GM21619 (cell line): ENCODE data around the gene MEIKIN.
A peak's percentile ranks its signal among the peaks of the same experiment; 100 is the strongest.

Source experiments
- ATAC-seq: cut with Tn5 transposase; IDR thresholded peaks from one replicate; pipeline ENCODE4 v1.9.1; 2021; ENCODE audit not compliant: unreplicated experiment

Gene MEIKIN

DNA sequence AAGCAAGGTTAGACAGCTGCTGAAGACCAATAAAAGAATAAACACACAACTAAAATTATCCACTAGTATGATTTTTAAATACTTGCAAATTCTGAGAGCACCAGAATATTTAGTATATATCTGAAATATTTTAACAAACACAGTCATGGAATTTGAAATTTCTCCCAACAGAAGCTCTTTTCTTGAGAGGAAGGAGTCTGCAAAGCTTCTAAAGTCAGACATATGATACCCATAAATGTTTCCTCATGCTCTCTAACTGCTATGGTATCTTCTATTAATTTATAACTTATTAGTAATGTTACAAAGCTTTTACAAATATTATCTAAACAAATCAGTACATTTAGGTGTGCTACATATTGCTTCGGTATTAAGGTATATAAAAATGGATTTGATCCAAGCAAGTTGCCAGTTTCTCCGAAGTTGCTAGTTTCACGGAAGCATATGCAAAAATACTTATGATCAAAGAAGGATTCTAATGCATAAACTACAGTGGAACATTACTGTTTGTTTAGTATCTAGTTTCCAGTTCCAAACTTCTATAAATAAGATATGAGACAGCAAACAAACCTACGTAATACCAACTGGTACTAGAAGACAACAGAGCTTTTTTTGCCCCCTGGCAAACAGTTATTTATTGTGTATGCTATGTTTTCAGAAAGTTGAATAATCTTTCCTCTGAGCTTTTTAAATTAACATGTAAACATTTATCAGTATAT lies 170.7 kb downstream of the MEIKIN start:
- no peak for ATAC-seq

GRCh38 chr5:131773805-131774204 lies 171.7 kb downstream of the MEIKIN start:
- ATAC-seq, result no peak

DNA sequence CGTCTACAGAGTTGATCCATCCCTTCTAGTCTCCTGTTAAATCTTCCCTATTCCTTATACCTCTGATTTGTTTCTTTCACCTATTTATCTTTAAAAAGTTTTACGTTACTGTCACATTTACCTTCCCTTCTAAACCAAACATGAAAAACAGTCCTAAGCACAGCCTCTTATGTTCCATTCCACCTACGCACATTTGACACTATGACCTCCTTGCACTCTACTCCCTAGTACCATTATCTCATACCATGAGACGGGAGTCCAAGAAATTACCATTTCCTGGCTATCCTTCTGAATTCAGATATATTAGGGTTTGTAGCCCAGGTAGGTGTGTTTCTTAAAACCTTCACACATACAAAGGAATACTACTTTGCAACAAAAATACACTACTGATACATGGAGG lies 173.8 kb downstream of the MEIKIN start:
- ATAC-seq, result no peak

DNA sequence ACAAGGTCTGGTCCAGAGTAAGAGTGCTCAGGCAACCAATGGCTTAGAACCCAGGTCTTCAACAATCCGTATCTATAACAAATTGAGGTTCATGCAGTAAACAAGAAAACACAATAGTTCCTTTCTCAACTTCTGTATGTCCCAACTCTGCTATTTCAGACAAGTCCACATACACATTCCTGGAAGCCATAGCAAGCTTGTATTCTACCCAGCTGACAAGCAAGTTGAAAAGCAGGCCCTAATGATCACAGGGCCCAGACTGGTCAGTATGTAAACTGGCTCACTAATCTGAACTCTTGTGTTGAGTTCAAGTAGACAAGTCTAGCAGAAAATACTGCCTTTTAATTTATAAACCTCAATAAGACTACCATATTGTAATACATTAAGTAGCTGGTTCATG lies 175.5 kb downstream of the MEIKIN start:
- ATAC-seq, result no peak

DNA sequence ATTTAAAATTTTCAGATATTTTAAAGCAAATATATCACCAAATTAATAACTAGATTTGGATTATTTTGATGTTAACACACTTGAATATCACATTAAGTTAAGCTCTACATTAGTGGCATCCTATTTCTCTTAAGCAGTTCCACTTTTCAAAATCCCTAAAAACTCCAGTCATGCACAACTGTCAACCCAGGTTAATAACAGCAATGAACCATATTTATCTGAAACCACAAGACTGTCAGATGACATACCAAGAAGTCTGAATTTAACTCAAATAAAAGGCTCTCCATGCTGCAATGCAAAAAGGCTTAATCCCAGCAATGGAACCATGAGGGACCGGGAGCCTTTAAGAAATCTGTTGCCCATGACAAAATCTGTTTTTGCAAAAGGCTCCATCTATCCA lies 176.1 kb downstream of the MEIKIN start:
- no peak for ATAC-seq

DNA sequence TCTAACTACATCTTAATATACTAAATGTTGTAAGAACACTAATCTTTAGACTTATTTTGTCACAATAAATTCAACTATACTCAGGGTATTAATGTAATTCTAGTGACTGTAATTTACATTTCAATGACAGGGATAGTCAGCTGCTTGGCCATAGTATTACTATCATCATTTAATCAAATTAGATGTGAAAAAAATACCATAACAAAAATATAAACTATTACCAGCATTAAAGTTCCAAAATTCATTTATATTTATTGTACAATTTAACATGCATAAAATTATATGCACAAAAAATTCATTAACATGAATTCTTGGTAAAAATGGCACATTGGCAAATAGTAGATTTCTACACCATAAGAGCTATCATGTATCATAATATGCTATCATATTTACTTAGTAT lies 177.6 kb downstream of the MEIKIN start:
- no peak for ATAC-seq

DNA sequence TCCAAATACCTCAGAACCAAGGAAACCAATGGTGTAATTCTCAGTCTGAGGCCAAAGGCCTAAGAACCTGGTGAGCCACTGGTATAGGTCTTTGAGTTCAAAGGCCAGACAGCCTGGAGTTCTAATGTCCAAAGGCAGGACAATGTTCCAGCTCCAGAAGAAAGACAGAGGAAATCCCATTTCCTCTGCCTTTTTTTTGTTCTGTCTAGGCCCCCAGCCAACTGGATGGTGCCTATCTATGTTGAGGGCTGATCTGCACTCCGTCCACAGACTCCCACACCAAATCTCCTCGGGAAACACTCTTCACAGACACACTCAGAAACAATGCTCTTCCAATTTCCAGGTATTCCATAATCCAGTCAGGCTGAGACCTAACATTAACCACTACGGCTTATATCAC lies 178.8 kb downstream of the MEIKIN start:
- ATAC-seq, result no peak

- no peak for ATAC-seq
Observed at GRCh38 chr5:131765261-131765660, 180.2 kb downstream of the MEIKIN start.

GRCh38 chr5:131763968-131764367 lies 181.5 kb downstream of the MEIKIN start:
- no peak for ATAC-seq

GRCh38 chr5:131760793-131761192 lies 184.7 kb downstream of the MEIKIN start:
- ATAC-seq, result no peak

GRCh38 chr5:131759704-131760103 lies 185.8 kb downstream of the MEIKIN start:
- no peak for ATAC-seq

GRCh38 chr5:131758520-131758900 lies 187.0 kb downstream of the MEIKIN start:
- ATAC-seq, result peak; percentile 50

DNA sequence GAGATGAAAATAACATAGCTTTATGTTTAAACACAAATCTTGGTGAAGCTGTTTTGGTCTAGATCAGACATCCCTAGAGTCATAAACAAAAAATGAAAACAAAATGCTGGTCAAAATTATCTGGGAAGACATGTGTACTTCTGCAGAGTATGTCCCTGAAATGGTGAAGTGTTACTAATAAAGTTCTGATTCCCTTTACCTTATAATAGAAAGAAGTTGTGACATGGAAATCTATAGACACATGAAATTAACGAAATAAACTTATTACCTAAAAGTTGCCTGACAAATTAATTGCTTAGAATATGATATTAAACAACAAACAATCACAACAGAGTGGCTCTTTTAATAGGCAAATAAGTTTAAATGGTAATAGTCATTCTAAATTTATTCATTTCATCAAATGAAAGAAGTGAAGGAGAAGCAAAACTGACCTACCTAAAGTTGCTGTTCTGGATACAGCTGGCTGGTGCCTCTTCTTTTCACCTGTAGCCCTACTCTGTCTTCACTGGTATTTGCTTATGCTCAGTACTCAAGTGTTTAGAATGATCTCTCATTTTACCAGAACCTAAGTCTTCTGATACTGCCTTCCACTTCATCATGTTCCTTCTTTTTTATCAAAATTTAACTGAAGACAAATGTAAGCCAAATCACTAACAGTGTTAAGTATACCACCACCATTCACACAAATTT lies 187.5 kb downstream of the MEIKIN start:
- ATAC-seq, result peak; percentile 37
